ENCODE results near the gene EFNB2. TPM values are rescaled to one million over a fixed set of nuclear protein-coding genes. Genes with fewer than 3 reads are reported as not detected.

EFNB2 gene
- polyA plus RNA-seq, 1 experiment, result 2.6 TPM

GRCh38 chr13:106529415-106530170 is 5.9 kb downstream of the EFNB2 start:
- Histone ChIP-seq H3K9me3 (ENCODE audit: control insufficient read depth, insufficient read depth, low read length) (no peaks in the 10 kb centered on the region), H3K27me3 (ENCODE audit: control insufficient read depth, insufficient read depth, low read length) (no peaks in the 10 kb centered on the region), H3K27ac (ENCODE audit: low read depth, low read length) (no peak overlapping the region), H3K4me3 (ENCODE audit: low read depth, low read length) (no peak overlapping the region)
- ChIA-PET CTCF (interaction anchor here (1.6 kb wide), 1 partner anchor 8 kb away, joined by 3 read pairs; no protein-coding TSS in a partner anchor), POLR2A (no interaction called here)
- no peak for DNase-seq (ENCODE audit: low read depth, low spot score)
- no peak for TF ChIP-seq CTCF (IDR thresholded peaks at IDR 0.05; ENCODE audit: low read depth, low read length)

- H3K27ac ChIP-seq (ENCODE audit: low read depth, low read length), result no peak overlapping the region
- TF ChIP-seq CTCF (IDR thresholded peaks at IDR 0.05; ENCODE audit: low read depth, low read length), result no peak
- DNase-seq (ENCODE audit: low read depth, low spot score), result no peak
- H3K4me3 ChIP-seq (ENCODE audit: low read depth, low read length), result no peak overlapping the region
- CTCF ChIA-PET, result interaction anchor here (1.6 kb wide), 1 partner anchor 8 kb away, joined by 3 read pairs; no protein-coding TSS in a partner anchor
- H3K9me3 ChIP-seq (ENCODE audit: control insufficient read depth, insufficient read depth, low read length), result no peaks in the 10 kb centered on the region
- no peaks in the 10 kb centered on the region for H3K27me3 ChIP-seq (ENCODE audit: control insufficient read depth, insufficient read depth, low read length)
- POLR2A ChIA-PET, result no interaction called here
Measured at GRCh38 chr13:106528718-106529414, 6.6 kb downstream of the EFNB2 start.

- H3K4me3 ChIP-seq (ENCODE audit: low read depth, low read length), result no peak overlapping the region
- ChIA-PET POLR2A (no interaction called here), CTCF (interaction anchor here (1.0 to 1.6 kb wide), 3 partner anchors 8 to 1956 kb away, joined by 3 to 5 read pairs (median 5); partner anchors contain the start of gene EFNB2)
- H3K27ac ChIP-seq (ENCODE audit: low read depth, low read length), result no peak overlapping the region
- DNase-seq (ENCODE audit: low read depth, low spot score), result no peak
- TF ChIP-seq CTCF (IDR thresholded peaks at IDR 0.05; ENCODE audit: low read depth, low read length), result no peak
- H3K27me3 ChIP-seq (ENCODE audit: control insufficient read depth, insufficient read depth, low read length), result no peaks in the 10 kb centered on the region
- H3K9me3 ChIP-seq (ENCODE audit: control insufficient read depth, insufficient read depth, low read length), result no peaks in the 10 kb centered on the region
Measured at GRCh38 chr13:106527826-106528225, 7.6 kb downstream of the EFNB2 start.

GRCh38 chr13:106527445-106527801 is 8.0 kb downstream of the EFNB2 start:
- TF ChIP-seq CTCF (IDR thresholded peaks at IDR 0.05; ENCODE audit: low read depth, low read length), result no peak
- Histone ChIP-seq H3K9me3 (ENCODE audit: control insufficient read depth, insufficient read depth, low read length) (no peaks in the 10 kb centered on the region), H3K27me3 (ENCODE audit: control insufficient read depth, insufficient read depth, low read length) (no peaks in the 10 kb centered on the region), H3K4me3 (ENCODE audit: low read depth, low read length) (no peak overlapping the region), H3K27ac (ENCODE audit: low read depth, low read length) (no peak overlapping the region)
- no peak for DNase-seq (ENCODE audit: low read depth, low spot score)
- ChIA-PET POLR2A (no interaction called here), CTCF (interaction anchor here (1.0 to 1.6 kb wide), 2 partner anchors 8 to 1956 kb away, joined by 5 read pairs; partner anchors contain the start of gene EFNB2)

Measured in AG04450 (cell line).